ENCODE results near the gene TMEM100.
A peak's percentile ranks its signal among the peaks of the same experiment; 100 is the strongest.

Gene TMEM100

GRCh38 chr17:55722742-55723487 lies at the start of gene TMEM100:
Gene TMEM100, minus strand, starts transcription at chr17:55722864. Its CDS starts 1,794 bp downstream, at chr17:55721070.
- no peak for DNase-seq

GRCh38 chr17:55772086-55772485 lies 49.4 kb upstream of the TMEM100 start:
- no peak for DNase-seq

DNA sequence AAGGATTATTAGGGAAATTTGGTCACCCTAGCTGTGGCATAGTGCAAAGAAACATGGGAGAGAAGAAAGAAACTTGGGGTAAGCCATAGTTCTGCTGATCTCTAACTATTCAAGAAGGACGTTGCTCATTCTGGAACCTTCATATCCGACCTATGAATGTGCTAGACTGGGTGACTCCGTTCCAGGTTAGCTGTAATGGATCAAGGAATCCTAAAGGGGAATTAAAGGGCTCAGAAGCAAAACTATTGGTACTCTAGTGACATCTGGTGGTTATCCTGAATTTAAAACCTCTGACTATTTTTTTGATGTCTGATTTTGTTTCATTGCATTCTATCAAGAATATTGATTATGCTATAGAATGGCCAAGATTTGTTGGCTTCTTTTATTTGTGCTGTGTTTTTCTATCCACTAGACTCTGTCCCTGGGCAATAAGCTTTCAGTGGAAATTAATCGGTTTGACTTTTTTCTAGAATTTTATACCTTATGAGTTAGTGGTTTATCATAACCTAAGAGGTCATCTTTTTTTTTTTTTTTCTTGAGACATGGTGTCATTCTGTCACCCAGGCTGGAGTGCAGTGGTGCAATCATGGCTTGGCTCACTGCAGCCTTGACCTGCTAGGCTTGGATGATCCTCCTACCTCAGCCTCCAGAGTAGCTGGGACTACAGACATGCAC lies 47.7 kb upstream of the TMEM100 start:
- DNase-seq: no peak

DNA sequence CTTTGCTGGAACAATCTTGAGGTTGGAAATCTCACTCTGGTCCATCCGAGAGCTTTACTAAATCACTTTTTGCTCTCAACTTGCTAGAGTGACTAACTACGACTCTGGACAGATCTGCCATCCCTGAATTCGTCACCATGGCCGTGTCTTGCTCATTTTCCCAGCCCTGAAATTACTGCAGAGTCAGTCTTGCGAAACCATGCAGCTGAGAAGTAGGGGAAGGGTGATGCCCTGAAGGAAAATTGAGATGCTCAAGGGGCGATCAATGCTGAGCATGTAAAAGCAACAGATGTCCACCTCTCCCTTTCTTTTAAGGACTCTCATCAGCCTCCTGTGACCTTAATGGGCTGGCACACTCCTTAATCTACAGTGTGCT lies 46.9 kb upstream of the TMEM100 start:
- no peak for DNase-seq

GRCh38 chr17:55768936-55769624 lies 46.4 kb upstream of the TMEM100 start:
- DNase-seq: no peak

DNA sequence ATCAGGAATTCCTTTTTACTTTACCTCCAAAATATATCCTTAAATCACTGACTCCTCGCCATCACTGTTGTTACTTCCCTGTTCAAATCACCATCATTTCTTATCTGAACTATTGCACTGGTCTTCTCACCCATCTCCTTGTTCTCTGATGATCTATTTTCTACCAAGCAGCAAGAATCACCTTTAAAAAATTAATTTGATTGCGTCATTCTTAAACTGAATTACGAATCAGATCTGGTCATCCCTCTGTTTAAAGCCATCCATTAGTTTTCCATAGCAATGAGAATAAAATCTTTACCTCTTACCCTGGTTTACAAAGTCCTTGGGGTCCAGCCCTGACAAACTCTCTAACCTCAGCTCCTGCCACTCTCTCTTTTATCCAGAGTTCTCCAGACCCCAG lies 42.8 kb upstream of the TMEM100 start:
- no peak for DNase-seq

- DNase-seq: no peak
These were observed 41.9 kb upstream of the TMEM100 start for GRCh38 chr17:55764610-55765009.

DNA sequence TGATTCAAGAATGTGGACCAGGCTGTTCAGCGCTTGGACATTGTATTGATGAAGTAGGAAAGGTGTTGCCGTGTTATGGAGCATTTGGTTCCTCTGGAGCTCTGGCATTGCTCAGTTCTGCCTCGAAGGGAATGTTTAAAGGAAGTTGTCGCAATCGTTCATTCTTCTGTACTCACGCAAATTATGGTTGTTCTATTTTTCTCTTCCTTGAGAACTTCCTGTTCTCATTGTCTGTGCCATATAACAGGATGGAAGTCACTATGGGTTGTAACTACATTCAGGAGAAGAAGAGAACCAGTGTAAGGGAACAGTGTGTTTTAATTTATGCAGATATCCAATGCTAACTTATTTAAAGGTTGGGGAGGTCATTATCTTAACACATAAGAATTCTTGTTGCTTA lies 41.2 kb upstream of the TMEM100 start:
- DNase-seq: no peak

- no peak for DNase-seq
These were observed 39.6 kb upstream of the TMEM100 start for GRCh38 chr17:55762086-55762858.

GRCh38 chr17:55760643-55761355 lies 38.1 kb upstream of the TMEM100 start:
- no peak for DNase-seq

DNA sequence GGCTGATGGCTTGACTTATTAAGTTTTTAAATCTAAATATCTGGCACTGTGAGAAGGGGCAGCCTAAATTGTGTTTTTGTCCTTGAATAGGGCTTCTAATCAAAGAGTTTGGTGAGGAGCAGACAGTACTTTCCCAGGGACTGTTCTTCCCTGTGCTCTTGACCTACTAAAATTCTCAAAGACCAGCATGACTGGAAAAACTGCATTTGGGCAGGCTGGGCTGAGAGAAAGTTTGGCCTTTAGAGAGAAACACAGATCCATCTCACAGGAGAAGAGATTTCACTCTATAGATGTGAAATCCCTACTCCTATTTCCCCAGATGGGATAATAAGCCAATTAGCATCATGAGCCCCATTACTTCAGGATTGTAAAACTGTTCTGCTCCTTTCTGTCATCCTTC lies 35.5 kb upstream of the TMEM100 start:
- no peak for DNase-seq

DNA sequence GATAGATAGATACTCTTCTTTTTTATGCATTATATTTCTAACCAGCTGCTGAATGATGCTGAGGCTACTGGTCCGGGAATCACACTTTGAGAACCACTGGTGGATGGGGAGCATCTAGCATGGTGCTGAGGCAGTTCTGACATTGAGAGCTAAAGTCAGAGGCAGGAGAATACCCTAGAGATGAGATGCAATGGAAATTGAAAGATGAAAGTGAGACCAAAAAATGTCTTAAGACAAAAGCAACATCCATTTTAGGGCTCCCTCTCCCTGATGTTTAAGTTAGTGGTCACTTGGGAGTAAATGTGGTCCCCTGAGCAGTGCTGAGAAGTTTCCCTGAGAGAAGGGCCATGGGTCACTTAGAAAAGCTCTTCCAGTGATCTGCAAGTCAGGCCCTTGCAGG lies 35.0 kb upstream of the TMEM100 start:
- DNase-seq: no peak

- DNase-seq: no peak
These were observed 34.0 kb upstream of the TMEM100 start for GRCh38 chr17:55756689-55757088.

- DNase-seq: no peak
These were observed 29.1 kb upstream of the TMEM100 start for GRCh38 chr17:55751720-55752250.

GRCh38 chr17:55750750-55751657 lies 28.3 kb upstream of the TMEM100 start, which contains the start of gene PCTP:
Gene PCTP, plus strand, starts transcription at chr17:55751051. Its CDS starts 53 bp downstream, at chr17:55751104.
- peak; percentile 88 to 93 for DNase-seq

GRCh38 chr17:55749985-55750384 lies 27.3 kb upstream of the TMEM100 start:
- no peak for DNase-seq

GRCh38 chr17:55748841-55749240 lies 26.2 kb upstream of the TMEM100 start:
- no peak for DNase-seq

- no peak for DNase-seq
These were observed 24.5 kb upstream of the TMEM100 start for GRCh38 chr17:55747209-55747608.

DNA sequence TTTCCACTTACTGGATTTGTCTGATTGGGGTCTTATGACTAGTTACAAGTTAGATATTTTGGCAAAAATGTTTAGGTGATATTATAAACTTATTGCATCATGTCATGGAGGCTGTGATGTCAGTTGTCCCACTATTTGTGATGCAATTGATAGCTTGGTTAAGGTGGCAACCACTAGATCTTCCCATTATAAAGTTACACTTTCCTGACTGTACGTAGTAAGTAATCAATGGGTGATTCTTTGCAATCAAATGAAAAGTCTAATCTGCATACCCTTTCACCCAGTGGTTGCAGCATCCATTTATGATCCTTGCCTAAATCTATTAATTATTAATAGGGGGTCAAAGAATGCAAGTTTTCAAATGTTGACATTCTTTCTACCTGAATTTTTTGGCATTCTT lies 23.8 kb upstream of the TMEM100 start:
- no peak for DNase-seq

DNA sequence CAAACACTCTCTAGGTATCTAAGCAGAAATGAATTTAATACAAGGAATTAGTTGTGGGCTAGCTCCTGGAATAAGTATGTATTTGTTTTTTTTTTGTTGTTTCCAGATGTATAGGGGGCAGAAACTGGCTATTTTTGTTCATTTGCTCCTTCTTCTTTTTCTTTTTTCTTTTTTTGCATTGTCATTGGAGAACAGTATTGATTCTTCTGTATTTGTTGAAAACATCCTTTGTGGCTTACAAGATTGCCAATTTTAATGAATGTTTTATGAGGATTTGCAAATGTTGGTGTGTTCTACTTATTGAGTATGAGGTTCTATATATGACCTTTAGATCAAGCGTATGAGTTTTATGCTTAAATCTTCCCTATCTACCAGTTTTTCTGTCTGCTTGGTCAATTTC lies 22.6 kb upstream of the TMEM100 start:
- no peak for DNase-seq

- DNase-seq: no peak
These were observed 20.5 kb upstream of the TMEM100 start for GRCh38 chr17:55743103-55743679.

Data from stimulated activated CD4-positive, alpha-beta T cell treated with anti-CD3 and anti-CD28 coated beads, Interleukin-2, amount 100 ng/mL, for 24 hours (primary cell).